HG02642 (cell line): ENCODE measurements around the gene PYCR2.
"Not testable (repeated sequence)": the region's sequence is repeated elsewhere in the genome, so short reads cannot be mapped to it uniquely, and the experiment has no call there.

ENCODE experiments used
- ATAC-seq: cut with Tn5 transposase; IDR thresholded peaks from one replicate; pipeline ENCODE4 v1.9.1; 2021; ENCODE audit warnings: mild to moderate bottlenecking; ENCODE audit not compliant: unreplicated experiment, poor library complexity

PYCR2 gene

DNA sequence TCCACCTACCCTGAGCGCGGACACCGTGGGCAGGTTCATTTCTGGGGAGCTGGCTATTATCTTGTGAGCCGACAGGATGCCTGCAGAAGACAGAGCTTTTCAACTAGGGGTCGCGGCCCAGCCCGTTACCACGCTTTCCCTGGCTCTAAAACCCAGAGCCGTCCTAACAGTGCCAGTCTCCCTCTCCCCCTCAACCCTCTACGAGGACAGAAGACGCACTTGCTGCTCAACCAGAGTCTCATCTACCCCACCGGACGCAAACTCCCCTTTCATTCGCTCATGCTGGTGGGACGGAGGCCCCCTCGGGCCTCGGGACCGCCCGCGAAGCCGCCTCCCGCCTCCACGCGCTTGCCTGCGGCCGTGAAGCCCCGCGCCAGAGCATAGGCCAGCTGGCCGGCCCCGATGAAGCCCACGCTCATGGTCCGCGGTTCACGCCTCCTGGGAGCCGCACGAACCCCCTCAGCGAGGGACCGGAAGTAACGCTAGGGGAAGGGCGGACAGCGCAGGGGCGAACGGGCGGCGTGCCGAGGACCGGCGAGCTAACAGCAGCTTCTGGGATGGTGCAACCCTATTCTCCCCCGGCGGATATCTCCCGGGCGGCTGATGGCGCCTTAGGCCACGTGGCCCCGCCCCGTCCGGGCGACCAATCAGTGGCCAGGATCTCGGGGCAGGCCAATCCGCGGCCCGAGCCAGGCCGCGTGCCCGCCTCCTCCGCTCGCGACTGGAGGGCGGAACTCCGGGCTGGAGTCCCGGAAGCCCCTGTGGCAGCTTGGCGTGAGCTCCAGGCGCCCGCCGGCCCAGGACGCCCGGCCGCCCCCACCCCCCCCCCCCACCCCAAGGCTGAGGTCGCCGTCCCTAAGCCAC, at the start of gene PYCR2:
TSS of gene PYCR2 (minus strand) at position 559 of the 864 bp plus-strand sequence. CDS start at position 419, 140 bp downstream.
- ATAC-seq: peak; percentile 97

DNA sequence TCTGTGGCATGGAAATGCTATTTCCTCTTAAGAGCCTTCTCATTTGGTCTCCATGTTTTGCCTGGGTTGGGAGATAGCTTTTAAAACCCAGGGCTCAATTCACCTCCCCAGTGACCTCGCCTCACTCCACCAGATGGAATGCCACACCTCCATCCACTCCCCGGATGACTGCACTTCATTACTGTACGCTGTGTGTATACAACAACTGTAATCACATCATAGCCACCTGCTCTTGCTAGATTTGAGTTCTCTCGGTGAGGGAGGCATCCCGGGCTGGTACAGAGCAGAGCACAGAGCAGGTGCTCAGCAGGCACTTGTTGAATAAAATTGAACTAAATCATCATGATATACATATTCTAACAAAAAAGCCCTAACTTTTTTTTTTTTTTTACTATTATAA, 49.1 kb upstream of the PYCR2 start:
- ATAC-seq: no peak

DNA sequence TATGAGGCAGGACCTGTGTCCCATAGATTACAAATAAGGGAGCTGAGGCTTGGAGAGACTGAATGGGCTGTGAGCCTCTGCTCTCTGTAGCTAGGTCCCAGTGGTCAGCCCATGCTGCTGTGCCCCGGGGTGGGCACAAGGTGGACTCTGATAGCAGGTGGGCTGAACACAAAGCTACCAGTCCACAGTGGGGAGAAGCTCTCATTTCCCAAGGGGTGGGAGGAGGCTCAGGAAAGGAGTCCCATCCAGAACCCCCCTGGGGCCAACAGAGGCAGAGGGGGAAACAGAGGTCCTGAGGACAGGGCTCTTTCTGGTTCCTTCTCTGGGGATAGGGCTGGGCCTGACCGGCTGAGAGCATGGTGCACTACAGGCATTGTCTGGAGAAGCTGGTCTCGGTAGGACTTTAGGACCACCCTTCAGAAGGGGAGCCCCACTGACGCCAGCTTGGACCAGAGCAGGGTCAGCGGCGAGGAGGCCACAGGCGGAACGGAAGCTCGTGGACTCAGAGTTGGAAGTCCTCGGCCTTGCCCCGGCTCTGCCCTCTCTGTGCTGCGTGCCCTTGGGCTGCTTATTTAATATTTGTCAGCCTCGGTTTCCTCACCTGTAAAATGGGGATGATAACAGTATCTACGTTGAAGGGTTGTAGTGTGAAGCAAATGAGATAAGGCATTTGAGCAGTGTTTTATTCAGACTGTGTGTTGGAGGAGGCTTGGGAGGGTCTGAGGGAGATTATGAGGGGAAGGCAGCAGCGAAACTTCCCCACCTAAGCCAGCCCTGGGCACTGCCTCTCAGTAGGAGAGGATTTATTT, 48.5 kb upstream of the PYCR2 start:
- no peak for ATAC-seq

DNA sequence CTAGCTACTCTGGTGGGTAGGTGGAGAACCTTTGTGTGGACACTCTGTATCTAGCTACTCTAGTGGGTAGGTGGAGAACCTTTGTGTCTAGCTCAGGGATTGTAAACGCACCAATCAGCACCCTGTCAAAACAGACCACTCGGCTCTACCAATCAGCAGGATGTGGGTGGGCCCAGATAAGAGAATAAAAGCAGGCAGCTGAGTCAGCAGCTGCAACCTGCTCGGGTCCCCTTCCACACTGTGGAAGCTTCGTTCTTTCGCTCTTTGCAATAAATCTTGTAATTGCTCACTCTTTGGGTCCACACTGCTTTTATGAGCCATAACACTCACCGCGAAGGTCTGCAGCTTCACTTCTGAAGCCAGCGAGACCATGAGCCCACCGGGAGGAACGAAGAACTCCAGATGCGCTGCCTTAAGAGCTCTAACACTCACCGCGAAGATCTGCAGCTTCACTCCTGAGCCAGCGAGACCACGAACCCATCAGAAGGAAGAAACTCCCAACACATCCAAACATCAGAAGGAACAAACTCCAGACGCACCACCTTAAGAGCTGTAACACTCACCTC, 46.6 kb upstream of the PYCR2 start:
- not testable (repeated sequence) for ATAC-seq

DNA sequence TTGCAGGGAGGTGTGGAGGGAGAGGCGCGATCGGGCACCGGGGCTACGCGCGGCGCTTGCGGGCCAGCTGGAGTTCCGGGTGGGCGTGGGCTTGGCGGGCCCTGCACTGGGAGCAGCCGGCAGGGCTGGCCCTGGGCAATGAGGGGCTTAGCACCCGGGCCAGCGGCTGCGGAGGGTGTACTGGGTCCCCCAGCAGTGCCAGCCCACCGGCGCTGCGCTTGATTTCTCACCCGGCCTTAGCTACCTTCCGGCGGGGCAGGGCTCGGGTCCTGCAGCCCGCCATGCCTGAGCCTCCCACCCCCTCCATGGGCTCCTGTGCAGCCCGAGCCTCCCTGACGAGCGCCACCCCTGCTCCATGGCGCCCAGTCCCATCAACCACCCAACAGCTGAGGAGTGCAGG, 45.7 kb upstream of the PYCR2 start:
- not testable (repeated sequence) for ATAC-seq

DNA sequence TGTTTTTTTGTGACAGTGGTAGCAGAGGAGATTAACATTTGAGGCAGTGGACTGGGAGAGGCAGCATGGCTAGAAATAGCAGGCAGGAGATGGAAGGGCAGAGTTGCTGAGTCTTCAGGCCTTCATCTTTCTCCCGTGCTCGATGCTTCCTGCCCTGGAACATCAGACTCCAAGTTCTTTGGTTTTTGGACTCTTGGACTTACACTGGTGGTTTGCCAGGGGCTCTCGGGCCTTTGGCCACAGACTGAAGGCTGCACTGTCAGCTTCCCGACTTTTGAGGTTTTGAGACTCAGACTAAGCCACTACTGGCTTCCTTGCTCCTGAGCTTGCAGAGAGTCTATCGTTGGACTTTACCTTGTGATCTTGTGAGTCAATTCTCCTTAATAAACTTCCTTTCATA, 41.2 kb upstream of the PYCR2 start:
- ATAC-seq: no peak

DNA sequence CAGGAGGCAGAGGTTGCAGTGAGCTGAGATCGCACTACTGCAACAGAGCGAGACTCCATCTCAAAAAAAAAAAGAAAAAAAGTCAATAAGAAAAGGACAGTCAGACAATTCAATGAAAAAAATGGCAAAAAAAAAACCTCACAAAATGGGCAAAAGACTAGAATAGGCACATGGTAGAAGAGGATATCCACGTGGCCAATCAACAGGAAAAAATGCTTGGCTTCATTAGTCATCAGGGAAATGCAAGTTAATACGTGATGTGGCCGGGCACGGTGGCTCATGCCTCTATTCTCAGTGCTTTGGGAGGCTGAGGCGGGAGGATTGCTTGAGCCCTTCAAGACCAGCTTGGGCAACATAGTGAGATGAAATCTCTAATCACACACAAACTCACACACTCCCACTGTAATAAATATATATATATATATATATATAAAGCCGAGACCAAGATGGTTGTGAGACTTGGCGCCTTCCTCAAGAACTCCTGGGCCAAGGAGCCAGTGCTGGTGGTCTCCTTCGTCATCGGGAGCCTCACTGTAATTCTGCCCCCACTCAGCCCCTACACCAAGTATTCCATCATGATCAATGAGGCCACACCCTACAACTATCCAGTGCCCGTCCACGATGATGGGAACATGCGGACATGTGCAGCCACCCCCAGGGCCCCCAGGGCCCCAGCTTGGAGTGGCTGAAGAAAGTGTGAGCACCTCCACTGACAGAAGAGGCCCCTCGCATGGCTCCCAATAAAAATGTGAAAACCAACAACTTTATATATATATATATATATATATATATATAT, 39.9 kb upstream of the PYCR2 start:
- no peak for ATAC-seq

DNA sequence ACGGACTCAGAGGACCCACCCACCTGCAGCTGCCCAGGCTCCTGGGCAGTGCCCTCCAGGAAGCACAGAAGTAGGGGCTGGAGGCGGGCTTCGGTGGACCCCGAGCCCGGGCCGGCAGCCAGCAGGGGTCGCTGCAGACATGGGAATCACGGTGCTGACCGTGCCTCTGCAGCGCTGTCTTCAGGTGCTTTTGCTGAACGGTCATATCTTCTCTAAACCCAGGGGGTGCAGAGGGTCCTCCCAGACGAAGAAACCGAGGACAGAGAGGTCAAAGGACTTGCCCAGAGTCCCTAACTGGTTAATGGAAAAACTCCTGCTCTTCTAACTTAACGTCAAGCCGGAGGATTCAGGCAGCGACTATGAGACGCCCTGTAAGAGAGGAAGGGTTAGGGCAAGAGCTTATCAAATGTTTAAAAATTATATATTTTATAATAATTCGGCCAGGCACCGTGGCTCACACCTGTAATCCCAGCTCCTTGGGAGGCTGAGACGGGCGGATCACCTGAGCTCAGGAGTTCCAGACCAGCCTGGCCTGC, 38.5 kb upstream of the PYCR2 start:
- ATAC-seq: peak; percentile 82

DNA sequence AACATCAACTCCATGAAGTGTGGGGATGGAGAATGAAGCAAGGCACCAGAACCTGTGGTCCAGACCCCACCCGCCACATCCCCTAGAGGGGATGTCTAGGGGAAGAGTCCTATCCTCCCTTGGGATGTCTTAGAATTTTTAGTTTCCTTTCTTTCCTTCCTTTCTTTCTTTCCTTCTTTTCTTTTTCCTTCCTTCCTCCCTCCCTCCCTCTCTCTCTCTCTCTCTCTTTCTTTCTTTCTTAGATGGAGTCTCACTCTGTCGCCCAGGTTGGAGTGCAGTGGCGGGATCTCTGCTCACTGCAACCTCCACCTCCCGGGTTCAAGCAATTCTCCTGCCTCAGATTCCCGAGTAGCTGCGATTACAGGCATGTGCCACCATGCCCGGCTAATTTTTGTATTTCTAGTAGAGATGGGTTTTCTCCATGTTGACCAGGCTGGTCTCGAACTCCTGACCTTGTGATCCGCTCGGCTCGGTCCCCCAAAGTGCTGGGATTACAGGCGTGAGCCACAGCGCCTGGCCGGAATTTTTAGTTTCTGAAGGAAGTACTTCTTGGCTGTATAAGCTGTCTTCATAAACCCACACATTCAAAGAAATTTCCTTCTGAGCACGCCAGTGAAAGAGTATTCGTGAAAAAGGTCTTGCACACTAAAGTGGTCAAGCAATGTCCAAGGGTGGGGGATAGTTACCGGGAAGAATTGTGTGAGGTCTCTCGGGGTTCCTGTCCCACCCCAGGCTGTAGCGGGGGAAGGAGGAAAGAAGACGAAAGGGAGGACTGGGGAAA, 37.8 kb upstream of the PYCR2 start:
- no peak for ATAC-seq

DNA sequence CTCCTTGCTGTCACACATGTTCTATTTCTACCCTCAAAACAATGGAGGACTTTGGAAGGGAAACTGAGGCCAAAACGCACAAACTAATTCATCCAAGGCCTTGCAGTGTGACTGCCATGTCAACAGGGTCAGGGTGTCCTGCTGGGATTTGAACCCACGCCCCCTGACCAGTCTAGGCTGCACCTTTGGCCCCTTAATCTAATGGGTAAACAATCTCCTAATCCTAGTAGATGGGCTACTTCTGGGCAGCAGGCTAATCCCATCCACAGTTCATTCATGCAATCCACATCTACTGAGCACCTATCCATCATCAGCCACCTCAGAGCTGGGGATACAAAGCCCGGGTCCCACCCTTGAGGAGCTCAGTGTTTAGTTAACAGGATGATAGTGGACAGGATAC, 34.0 kb upstream of the PYCR2 start:
- ATAC-seq: no peak

DNA sequence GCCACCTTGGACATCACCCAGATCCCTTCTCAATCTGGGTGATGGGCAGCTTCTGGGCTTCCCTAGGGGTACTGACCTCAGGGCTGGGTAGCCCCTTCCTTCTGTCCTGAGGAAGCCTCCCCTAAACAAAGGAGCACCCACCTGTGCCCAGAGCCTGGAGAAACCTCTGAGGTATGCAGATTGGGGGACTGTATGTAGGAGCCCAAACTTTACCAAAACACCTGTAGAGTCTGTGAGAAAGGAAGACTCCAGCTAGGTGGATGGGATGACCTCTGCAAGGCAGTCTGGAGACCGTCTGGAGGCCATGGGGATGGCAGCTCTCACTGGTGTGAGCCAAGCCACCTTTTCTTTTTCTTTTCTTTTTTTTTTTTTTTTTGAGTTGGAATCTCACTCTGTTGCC, 30.7 kb upstream of the PYCR2 start:
- ATAC-seq: no peak

DNA sequence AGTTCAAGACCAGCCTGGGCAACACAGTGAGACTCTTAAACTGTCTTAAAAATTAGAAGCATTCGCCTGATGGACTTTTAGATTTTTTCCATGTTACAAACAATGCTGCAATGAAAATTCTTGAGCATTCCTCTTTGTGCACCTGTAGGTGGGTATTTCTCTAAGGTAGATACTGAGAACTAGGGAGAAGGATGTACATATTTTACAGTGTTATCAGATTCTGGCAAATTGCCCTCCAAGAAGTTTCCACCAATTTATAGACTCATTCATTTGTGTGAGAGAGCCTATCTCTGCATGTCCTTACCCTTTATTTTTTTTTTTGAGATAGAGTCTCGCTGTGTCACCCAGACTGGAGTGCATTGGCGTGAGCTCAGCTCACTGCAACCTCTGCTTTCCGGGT, 29.3 kb upstream of the PYCR2 start:
- no peak for ATAC-seq

DNA sequence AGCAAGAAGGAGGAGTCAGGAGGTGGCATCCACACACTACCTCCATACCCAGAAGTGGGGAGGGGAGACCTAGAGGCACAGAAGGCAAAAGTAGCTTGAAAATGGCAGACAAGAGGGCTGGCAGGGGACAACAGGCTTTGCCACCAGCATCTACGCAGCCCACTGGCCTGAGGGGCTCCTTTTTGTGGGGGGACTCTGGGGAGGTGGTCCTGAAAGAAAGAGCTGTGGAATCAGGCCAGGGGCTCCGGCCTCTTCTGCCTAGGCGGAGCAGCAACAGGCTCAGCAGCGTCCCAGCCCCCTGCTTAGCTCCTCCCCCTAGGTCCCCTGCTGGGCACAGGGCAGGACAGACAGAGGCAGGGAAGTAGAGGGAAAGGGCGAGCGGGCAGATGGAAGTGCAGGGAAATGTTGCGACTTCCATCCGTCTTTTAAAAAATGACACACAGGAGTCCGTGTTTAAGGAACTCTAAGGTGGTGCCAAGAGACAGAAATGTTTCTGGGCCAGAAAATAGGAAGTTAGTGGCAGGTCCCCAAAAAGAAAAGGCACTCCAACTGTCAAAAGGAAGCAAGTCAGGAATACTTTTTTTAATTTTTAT, 27.0 kb upstream of the PYCR2 start:
- ATAC-seq: no peak

DNA sequence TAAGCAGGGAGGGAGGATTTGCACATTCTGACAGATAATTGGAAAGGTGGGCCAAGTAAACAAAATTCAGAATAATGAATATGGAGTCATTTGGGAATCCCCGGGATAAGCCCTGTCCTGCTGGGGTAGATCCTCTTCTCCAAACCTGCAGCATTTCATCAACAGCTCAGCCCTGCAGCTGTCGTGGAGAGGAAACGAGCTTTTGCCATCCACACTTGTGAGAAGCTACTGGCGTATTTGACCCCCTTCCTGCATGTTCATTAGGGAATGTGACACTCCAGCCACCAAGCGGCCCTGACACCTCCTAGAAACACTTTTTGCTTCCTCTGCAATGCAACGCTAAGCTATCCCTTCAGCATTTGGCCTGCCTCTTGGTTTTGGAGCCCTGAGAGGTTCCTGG, 25.0 kb upstream of the PYCR2 start:
- ATAC-seq: no peak

DNA sequence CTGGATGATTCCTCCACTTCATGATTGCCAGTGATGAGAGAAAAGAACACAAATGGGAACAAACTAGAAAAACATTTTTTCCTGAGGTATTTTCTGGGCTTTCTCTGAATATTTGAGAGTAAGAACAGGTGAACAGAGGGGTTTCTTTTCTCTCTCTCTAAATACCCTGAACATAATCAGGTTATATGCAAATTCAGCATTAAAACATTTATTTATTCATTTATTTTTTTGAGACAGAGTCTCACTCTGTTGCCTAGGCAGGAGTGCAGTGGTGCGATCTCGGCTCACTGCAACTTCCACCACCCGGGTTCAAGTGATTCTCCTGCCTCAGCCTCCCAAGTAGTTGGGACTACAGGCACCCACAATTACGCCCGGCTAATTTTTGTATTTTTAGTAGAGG, 22.8 kb upstream of the PYCR2 start:
- no peak for ATAC-seq

DNA sequence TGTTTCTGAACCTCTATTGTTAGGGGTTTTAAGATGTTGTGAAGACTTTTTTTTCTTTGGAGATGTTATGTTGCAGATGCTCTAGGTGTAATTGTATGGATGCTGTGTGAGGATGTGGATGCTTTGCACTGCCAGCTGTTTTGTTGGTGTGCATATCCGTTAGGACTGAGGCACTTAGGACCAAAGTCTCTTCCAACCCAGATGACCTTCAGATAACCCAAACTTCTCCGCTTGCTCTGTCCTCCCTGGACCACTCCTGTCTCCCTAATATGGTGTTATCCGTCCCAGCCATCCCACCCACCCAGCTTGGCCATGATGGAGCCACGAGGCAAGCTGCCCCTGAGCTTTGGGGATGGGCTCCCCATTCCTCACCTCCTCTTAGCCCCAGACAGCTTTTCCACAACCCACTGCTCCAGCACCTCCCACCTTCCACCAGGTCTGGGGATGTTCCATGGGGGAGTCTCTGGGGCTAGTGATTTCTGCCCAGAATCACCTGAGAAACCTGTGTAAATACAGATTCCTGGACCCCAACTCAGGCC, 22.1 kb upstream of the PYCR2 start:
- ATAC-seq: no peak

DNA sequence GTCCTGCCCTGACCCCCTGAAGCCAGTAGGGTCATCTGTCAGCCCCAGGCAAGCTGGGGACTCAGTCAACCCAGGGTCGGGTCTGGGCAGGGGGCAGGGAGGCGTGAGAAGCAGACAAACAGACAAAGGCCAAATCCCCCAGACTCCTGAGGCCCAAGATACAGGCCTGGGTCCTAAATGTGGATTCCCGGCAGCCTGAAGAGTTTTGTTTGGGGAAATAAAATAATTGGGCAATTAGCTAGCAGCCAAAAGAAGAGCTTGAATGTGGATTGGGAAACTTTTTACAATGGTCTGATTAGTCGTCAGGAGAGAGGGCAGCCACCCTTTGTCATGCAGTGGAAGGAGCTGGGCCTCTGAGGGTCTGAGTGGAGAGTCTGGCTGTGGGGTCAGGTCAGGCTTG, 21.5 kb upstream of the PYCR2 start:
- ATAC-seq: no peak

DNA sequence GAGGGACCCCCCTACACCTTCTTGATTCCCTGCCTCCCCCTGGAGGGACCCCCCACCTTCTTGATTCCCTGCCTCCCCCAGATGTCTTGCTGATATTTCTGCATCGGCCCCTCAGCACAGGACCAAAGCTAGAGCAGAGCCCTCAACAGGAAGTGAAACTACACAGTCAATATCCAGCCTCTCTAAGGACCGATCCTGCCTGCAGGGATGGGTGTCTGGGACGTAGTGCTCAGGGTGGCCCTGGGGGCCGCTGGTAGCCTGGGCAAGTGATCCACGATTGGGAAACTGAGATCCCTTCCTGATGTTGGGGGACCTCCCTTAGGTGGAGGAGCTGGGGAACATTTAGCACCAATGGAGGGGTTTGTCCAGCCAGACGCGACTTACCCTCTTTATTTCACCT, 20.9 kb upstream of the PYCR2 start:
- peak; percentile 60 for ATAC-seq

DNA sequence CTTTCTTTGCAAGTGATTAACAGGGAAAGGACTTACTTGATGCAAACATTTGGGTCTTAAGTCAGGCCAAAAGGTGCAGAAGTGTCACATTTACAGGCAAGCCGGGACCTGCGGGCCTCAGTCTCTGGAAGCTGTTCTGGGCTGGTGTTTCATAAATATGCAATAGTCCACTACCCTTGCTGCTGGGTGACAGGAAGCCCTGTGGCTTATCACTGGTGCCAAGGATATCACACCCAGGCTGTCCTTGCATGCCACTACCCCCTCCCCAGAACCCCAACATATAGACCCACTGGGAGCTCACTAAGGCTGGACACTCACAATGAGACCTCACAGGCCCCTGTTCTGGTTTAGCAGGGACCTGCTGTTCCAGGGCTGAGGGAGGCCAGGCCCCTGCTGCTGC, 20.3 kb upstream of the PYCR2 start:
- no peak for ATAC-seq
